ENCODE results near the gene NEXN.
"Not testable (repeated sequence)": the region's sequence is repeated elsewhere in the genome, so short reads cannot be mapped to it uniquely, and the experiment has no call there.

Gene NEXN

GRCh38 chr1:77910116-77910515, 21.7 kb downstream of the NEXN start:
- Histone ChIP-seq H3K27ac (ENCODE audit: low read depth, low read length) (no peak overlapping the region), H3K79me2 (ENCODE audit: control insufficient read depth, low read length) (no peaks in the 10 kb centered on the region), H3K4me2 (ENCODE audit: low read length) (no peak overlapping the region), H4K20me1 (ENCODE audit: control insufficient read depth, insufficient read depth, low read depth, low read length) (no peaks in the 10 kb centered on the region), H3K36me3 (ENCODE audit: control insufficient read depth, low read length) (no peaks in the 10 kb centered on the region), H3F3A (ENCODE audit: control insufficient read depth, insufficient read depth) (no peaks in the 10 kb centered on the region; the same call in 1 of the 2 replicates), H3K9me3 (ENCODE audit: control insufficient read depth, insufficient read depth, low read length) (no peaks in the 10 kb centered on the region), H3K4me3 (ENCODE audit: low read length) (no peak overlapping the region), H3K4me1 (ENCODE audit: control insufficient read depth, low read length) (no peaks in the 10 kb centered on the region), H3K9me2 (replicated peaks; ENCODE audit: control insufficient read depth, low read length) (no peaks in the 10 kb centered on the region), H3K27me3 (ENCODE audit: control insufficient read depth, low read length) (no peaks in the 10 kb centered on the region)
- TF ChIP-seq CTCF (IDR thresholded peaks at IDR 0.05; ENCODE audit: low read depth, low read length, poor library complexity, severe bottlenecking) (no peak), EZH2phosphoT487 (IDR thresholded peaks at IDR 0.05; ENCODE audit: borderline replicate concordance, low read length) (no peak)

GRCh38 chr1:77918918-77919317, 30.5 kb downstream of the NEXN start:
- H3K36me3 ChIP-seq (ENCODE audit: control insufficient read depth, low read length); H3K9me2 ChIP-seq (replicated peaks; ENCODE audit: control insufficient read depth, low read length); H3K4me2 ChIP-seq (ENCODE audit: low read length); H3F3A ChIP-seq (ENCODE audit: control insufficient read depth, insufficient read depth); H3K4me3 ChIP-seq (ENCODE audit: low read length); H3K9me3 ChIP-seq (ENCODE audit: control insufficient read depth, insufficient read depth, low read length); H3K79me2 ChIP-seq (ENCODE audit: control insufficient read depth, low read length); H3K27me3 ChIP-seq (ENCODE audit: control insufficient read depth, low read length); H3K27ac ChIP-seq (ENCODE audit: low read depth, low read length); H3K4me1 ChIP-seq (ENCODE audit: control insufficient read depth, low read length); H4K20me1 ChIP-seq (ENCODE audit: control insufficient read depth, insufficient read depth, low read depth, low read length): not testable (repeated sequence)

GRCh38 chr1:77925518-77925917, 37.1 kb downstream of the NEXN start:
- H3K27me3 ChIP-seq (ENCODE audit: control insufficient read depth, low read length) = peaks cover 12% of the 10 kb centered on the region
- no peak overlapping the region for H3K4me3 ChIP-seq (ENCODE audit: low read length)
- no peaks in the 10 kb centered on the region for H3K79me2 ChIP-seq (ENCODE audit: control insufficient read depth, low read length)
- TF ChIP-seq CTCF (IDR thresholded peaks at IDR 0.05; ENCODE audit: low read depth, low read length, poor library complexity, severe bottlenecking) (no peak), EZH2phosphoT487 (IDR thresholded peaks at IDR 0.05; ENCODE audit: borderline replicate concordance, low read length) (no peak)
- no peaks in the 10 kb centered on the region for H3K9me3 ChIP-seq (ENCODE audit: control insufficient read depth, insufficient read depth, low read length)
- H3K4me2 ChIP-seq (ENCODE audit: low read length) = no peak overlapping the region
- no peaks in the 10 kb centered on the region for H3K4me1 ChIP-seq (ENCODE audit: control insufficient read depth, low read length)
- H3F3A ChIP-seq (ENCODE audit: control insufficient read depth, insufficient read depth) = no peaks in the 10 kb centered on the region
- no peak overlapping the region for H3K27ac ChIP-seq (ENCODE audit: low read depth, low read length)
- H3K36me3 ChIP-seq (ENCODE audit: control insufficient read depth, low read length) = no peaks in the 10 kb centered on the region
- no peaks in the 10 kb centered on the region for H3K9me2 ChIP-seq (replicated peaks; ENCODE audit: control insufficient read depth, low read length)
- no peaks in the 10 kb centered on the region for H4K20me1 ChIP-seq (ENCODE audit: control insufficient read depth, insufficient read depth, low read depth, low read length)

- no peaks in the 10 kb centered on the region for H3K36me3 ChIP-seq (ENCODE audit: control insufficient read depth, low read length)
- H3K9me2 ChIP-seq (replicated peaks; ENCODE audit: control insufficient read depth, low read length) = no peaks in the 10 kb centered on the region
- H3K4me1 ChIP-seq (ENCODE audit: control insufficient read depth, low read length) = no peaks in the 10 kb centered on the region
- no peak overlapping the region for H3K4me2 ChIP-seq (ENCODE audit: low read length)
- no peak overlapping the region for H3K27ac ChIP-seq (ENCODE audit: low read depth, low read length)
- no peaks in the 10 kb centered on the region for H3K79me2 ChIP-seq (ENCODE audit: control insufficient read depth, low read length)
- TF ChIP-seq CTCF (IDR thresholded peaks at IDR 0.05; ENCODE audit: low read depth, low read length, poor library complexity, severe bottlenecking) = no peak
- no peak for TF ChIP-seq EZH2phosphoT487 (IDR thresholded peaks at IDR 0.05; ENCODE audit: borderline replicate concordance, low read length)
- no peaks in the 10 kb centered on the region for H3K9me3 ChIP-seq (ENCODE audit: control insufficient read depth, insufficient read depth, low read length)
- no peaks in the 10 kb centered on the region for H4K20me1 ChIP-seq (ENCODE audit: control insufficient read depth, insufficient read depth, low read depth, low read length)
- peaks cover 14% of the 10 kb centered on the region for H3K27me3 ChIP-seq (ENCODE audit: control insufficient read depth, low read length)
- no peaks in the 10 kb centered on the region for H3F3A ChIP-seq (ENCODE audit: control insufficient read depth, insufficient read depth)
- H3K4me3 ChIP-seq (ENCODE audit: low read length) = no peak overlapping the region
These were observed 37.5 kb downstream of the NEXN start for GRCh38 chr1:77925956-77926355.
